ENCODE results near the gene PTPRG. TPM values are rescaled to one million over a fixed set of nuclear protein-coding genes. Genes with fewer than 3 reads are reported as not detected.

PTPRG gene
- total RNA-seq, 1 donor from 2014 or later, result 34.1 TPM

- DNase-seq (ENCODE audit: missing footprints), result no peak
- ATAC-seq, result peak; percentile 62
- intact Hi-C loops (cut with DNase I), result no loop called here
These were observed 310.8 kb downstream of the PTPRG start for GRCh38 chr3:61872077-61872706.

GRCh38 chr3:61875046-61875844 lies 313.9 kb downstream of the PTPRG start:
- no peak for ATAC-seq
- intact Hi-C loops (cut with DNase I), result no loop called here
- DNase-seq (ENCODE audit: missing footprints), result no peak

- ATAC-seq, result no peak
- no peak for DNase-seq (ENCODE audit: missing footprints)
- intact Hi-C loops (cut with DNase I), result no loop called here
These were observed 314.8 kb downstream of the PTPRG start for GRCh38 chr3:61875976-61876671.

GRCh38 chr3:61876797-61877196 lies 315.4 kb downstream of the PTPRG start:
- DNase-seq (ENCODE audit: missing footprints), result no peak
- intact Hi-C loops (cut with DNase I), result no loop called here
- no peak for ATAC-seq

- intact Hi-C loops (cut with DNase I), result no loop called here
- ATAC-seq, result no peak
- no peak for DNase-seq (ENCODE audit: missing footprints)
These were observed 316.2 kb downstream of the PTPRG start for GRCh38 chr3:61877359-61878138.

- intact Hi-C loops (cut with DNase I), result no loop called here
- no peak for ATAC-seq
- DNase-seq (ENCODE audit: missing footprints), result no peak
These were observed 320.9 kb downstream of the PTPRG start for GRCh38 chr3:61882253-61882652.

- intact Hi-C loops (cut with DNase I), result no loop called here
- ATAC-seq, result no peak
- DNase-seq (ENCODE audit: missing footprints), result no peak
These were observed 323.4 kb downstream of the PTPRG start for GRCh38 chr3:61884794-61885193.

GRCh38 chr3:61885414-61885813 lies 324.0 kb downstream of the PTPRG start:
- DNase-seq (ENCODE audit: missing footprints), result no peak

GRCh38 chr3:61887206-61887605 lies 325.8 kb downstream of the PTPRG start:
- DNase-seq (ENCODE audit: missing footprints) (no peak), ATAC-seq (no peak)
- intact Hi-C loops (cut with DNase I), result no loop called here

More at GRCh38 chr3:61885414-61885813, 324.0 kb downstream of the PTPRG start:
- ATAC-seq, result no peak
- intact Hi-C loops (cut with DNase I), result no loop called here

- ATAC-seq (no peak), DNase-seq (ENCODE audit: missing footprints) (no peak)
- intact Hi-C loops (cut with DNase I), result no loop called here
These were observed 327.9 kb downstream of the PTPRG start for GRCh38 chr3:61889259-61889658.

GRCh38 chr3:61890167-61890566 lies 328.8 kb downstream of the PTPRG start:
- DNase-seq (ENCODE audit: missing footprints) (no peak), ATAC-seq (no peak)
- intact Hi-C loops (cut with DNase I), result no loop called here

GRCh38 chr3:61890586-61890985 lies 329.2 kb downstream of the PTPRG start:
- ATAC-seq, result no peak
- DNase-seq (ENCODE audit: missing footprints), result no peak
- intact Hi-C loops (cut with DNase I), result no loop called here

- ATAC-seq (no peak), DNase-seq (ENCODE audit: missing footprints) (no peak)
- intact Hi-C loops (cut with DNase I), result no loop called here
These were observed 331.5 kb downstream of the PTPRG start for GRCh38 chr3:61892891-61893290.

GRCh38 chr3:61893840-61894566 lies 332.6 kb downstream of the PTPRG start:
- no peak for ATAC-seq
- intact Hi-C loops (cut with DNase I), result no loop called here
- no peak for DNase-seq (ENCODE audit: missing footprints)

- intact Hi-C loops (cut with DNase I), result no loop called here
- DNase-seq (ENCODE audit: missing footprints), result no peak
- ATAC-seq, result peak; percentile 59
These were observed 333.9 kb downstream of the PTPRG start for GRCh38 chr3:61894988-61895935.

- no peak for ATAC-seq
- intact Hi-C loops (cut with DNase I), result no loop called here
- DNase-seq (ENCODE audit: missing footprints), result no peak
These were observed 334.9 kb downstream of the PTPRG start for GRCh38 chr3:61896251-61896650.

GRCh38 chr3:61897848-61898247 lies 336.5 kb downstream of the PTPRG start:
- no peak for DNase-seq (ENCODE audit: missing footprints)
- intact Hi-C loops (cut with DNase I), result no loop called here
- no peak for ATAC-seq

Measured in Right ventricle myocardium inferior (tissue), 1 donor.